Esophagus squamous epithelium (tissue), 5 donors: ENCODE results near the gene GFI1B. TPM values are rescaled to one million over a fixed set of nuclear protein-coding genes. Genes with fewer than 3 reads are reported as not detected.
"Not testable (repeated sequence)": the region's sequence is repeated elsewhere in the genome, so short reads cannot be mapped to it uniquely, and the experiment has no call there.

ENCODE experiments used
- DNase-seq: peaks from one replicate; lab custom pipeline; 2025; lab: John Stamatoyannopoulos, UW
- H3K27ac ChIP-seq, 4 donors: fragments of 200-600 bp; sonication (generic); one replicate each; pipeline ENCODE4 v1.5.1; 2016 to 2019; ENCODE audit warnings: mild to moderate bottlenecking in 1 of 4
- H3K27me3 ChIP-seq, 4 donors: fragments of 200-600 bp; sonication (generic); 1 replicate in 3 of 4; 2 replicates in 1 of 4; pipeline versions ENCODE4 v1.5.1 to v1.6.0; 2017 to 2021; ENCODE audit warnings: antibody characterized with exemption in 1 of 4
- H3K36me3 ChIP-seq, 3 donors: fragments of 200-600 bp; sonication (generic); one replicate each; pipeline ENCODE4 v1.5.1; 2016 to 2019
- H3K4me1 ChIP-seq, 3 donors: fragments of 200-600 bp; sonication (generic); one replicate each; pipeline ENCODE4 v1.5.1; 2017 to 2019
- H3K4me3 ChIP-seq, 4 donors: fragments of 200-600 bp; sonication (generic); 1 replicate in 3 of 4; 2 replicates in 1 of 4; pipeline ENCODE4 v1.5.1; 2016 to 2019; ENCODE audit warnings: mild to moderate bottlenecking in 2 of 4, moderate library complexity in 1 of 4
- H3K9me3 ChIP-seq, 3 donors: fragments of 200-600 bp; sonication (generic); one replicate each; pipeline ENCODE4 v1.5.1; 2016 to 2019
- CTCF ChIP-seq, 6 experiments: fragments of 450-650 bp in 4 of 6; fragments of 200-600 bp in 2 of 6; sonication (generic) in 2 of 6; IDR thresholded peaks; one replicate each; pipeline ENCODE4 v1.5.1; 2016 to 2019; ENCODE audit warnings: antibody characterized with exemption in 6 of 6, mild to moderate bottlenecking in 4 of 6, moderate library complexity in 4 of 6
- POLR2A ChIP-seq, 4 donors: fragments of 450-650 bp; IDR thresholded peaks; one replicate each; pipeline ENCODE4 v1.6.1; 2017; ENCODE audit warnings: antibody characterized with exemption in 4 of 4, mild to moderate bottlenecking in 4 of 4, moderate library complexity in 3 of 4
- WGBS, 2 donors: methylation state at CpG; one replicate each; pipeline ENCODE4 v1.1.5; 2018; 5-methylcytosine and 5-hydroxymethylcytosine counted together
- intact Hi-C: fragments of 100-400 bp; cut with DNase I; formaldehyde crosslinking; loops from one replicate; pipeline ENCODE4 v1.15.0; 2022
- small RNA-seq, 4 donors: library from RNA; depleted of rRNA; stranded (forward); fragments of <200 nt; gene quantifications; one replicate each; pipeline ENCODE3, GENCODE V24; 2016
- total RNA-seq, 4 donors: library from RNA; depleted of rRNA; stranded (reverse); fragments of >200 nt; gene quantifications; one replicate each; pipeline ENCODE4 v1.1.0, GENCODE V29; 2016
- donor health status: DM: yes; HTN: yes; CAD: no.

Gene GFI1B
- total RNA-seq, 4 donors from 2014 or later, result 0.57 TPM; not detected in 3

- intact Hi-C loops, result no loop called here
- 80 to 82% methylated on average over 10 of the region's 10 CpGs for WGBS, 2 donors
- no peaks in the 10 kb centered on the region for H3K9me3 ChIP-seq
- H3K27me3 ChIP-seq, result no peaks in the 10 kb centered on the region
- peaks cover 23 to 58% (median 32%) of the 10 kb centered on the region in 3 donors for H3K4me1 ChIP-seq
- peak overlapping the region in 2 of 4 donors; percentile 80 to 83 for H3K4me3 ChIP-seq
- no peak for DNase-seq
- peaks cover 0 to 11% (median 0%) of the 10 kb centered on the region in 3 donors for H3K36me3 ChIP-seq
- no peak overlapping the region for H3K27ac ChIP-seq
- TF ChIP-seq POLR2A (IDR thresholded peaks at IDR 0.05), result no peak
- TF ChIP-seq CTCF (IDR thresholded peaks at IDR 0.05), result no peak
Measured at GRCh38 chr9:133032171-133032570, 53.7 kb downstream of the GFI1B start.

GRCh38 chr9:133035669-133036068 lies 57.2 kb downstream of the GFI1B start:
- no peaks in the 10 kb centered on the region for H3K27me3 ChIP-seq
- TF ChIP-seq CTCF (IDR thresholded peaks at IDR 0.05) (no peak), POLR2A (IDR thresholded peaks at IDR 0.05) (no peak)
- intact Hi-C loops, result no loop called here
- H3K27ac ChIP-seq, result no peak overlapping the region
- H3K4me1 ChIP-seq, result peaks cover 13 to 44% (median 25%) of the 10 kb centered on the region in 3 donors
- H3K9me3 ChIP-seq, result no peaks in the 10 kb centered on the region
- 43 to 68% methylated on average over 6 of the region's 6 CpGs for WGBS, 2 donors
- H3K4me3 ChIP-seq, result no peak overlapping the region
- peaks cover 0 to 26% (median 0%) of the 10 kb centered on the region in 3 donors for H3K36me3 ChIP-seq
- no peak for DNase-seq

GRCh38 chr9:133037775-133038515 lies 59.5 kb downstream of the GFI1B start:
- no peaks in the 10 kb centered on the region for H3K9me3 ChIP-seq
- intact Hi-C loops, result no loop called here
- DNase-seq, result no peak
- WGBS, 2 donors, result 91 to 94% methylated on average over 19 to 25 of the region's 25 CpGs
- H3K27ac ChIP-seq, result no peak overlapping the region
- no peaks in the 10 kb centered on the region for H3K27me3 ChIP-seq
- peaks cover 0 to 26% (median 7%) of the 10 kb centered on the region in 3 donors for H3K4me1 ChIP-seq
- no peak for TF ChIP-seq CTCF (IDR thresholded peaks at IDR 0.05)
- H3K4me3 ChIP-seq, result no peak overlapping the region
- H3K36me3 ChIP-seq, result peaks cover 0 to 47% (median 12%) of the 10 kb centered on the region in 3 donors

GRCh38 chr9:133040892-133041479 lies 62.5 kb downstream of the GFI1B start:
- not testable (repeated sequence) for H3K27me3 ChIP-seq
- peaks cover 0 to 69% (median 39%) of the 10 kb centered on the region in 3 donors for H3K36me3 ChIP-seq
- WGBS, 2 donors, result 73 to 84% methylated on average over 12 of the region's 12 CpGs

More at GRCh38 chr9:133040892-133041479, 62.5 kb downstream of the GFI1B start:
- H3K4me1 ChIP-seq, H3K9me3 ChIP-seq, DNase-seq, H3K4me3 ChIP-seq, H3K27ac ChIP-seq: not testable (repeated sequence)
- TF ChIP-seq CTCF (IDR thresholded peaks at IDR 0.05), result peak in 5 of 6 experiments; percentile 48 to 75 (median 68)
- intact Hi-C loops, result loop anchor here (5.0 kb wide), 1 partner anchor 106 kb away; no protein-coding TSS in a partner anchor

Small RNA genes lying within 50 kb of the gene (small RNA-seq; reads per million reads assigned to genes)
- gene AL593851.1 (0 reads per million in 4 donors), gene MIR548AW (0 to 0.57 (median 0.42) reads per million in 4 donors), gene RNU7-21P (0 reads per million in 4 donors)

Other genes starting within 250 kb of the GFI1B start
- 1 to 10 TPM in 1 of 4 donors, under 1 TPM in 2, not detected in 1; 0.38 to 1.1 (median 0.48) TPM for gene AK8, start 100.4 kb upstream of the GFI1B start, total RNA-seq
- gene SPACA9, start 99.8 kb upstream of the GFI1B start, total RNA-seq, result 1 to 10 TPM; 2.0 to 6.2 (median 3.9) TPM
- 10 to 100 TPM; 18.8 to 38.7 (median 25.7) TPM for gene TSC1, start 34.1 kb upstream of the GFI1B start, total RNA-seq
- gene GTF3C5, start 52.3 kb downstream of the GFI1B start, total RNA-seq, result 10 to 100 TPM; 48.2 to 55.3 (median 48.9) TPM
- gene CEL, start 83.3 kb downstream of the GFI1B start, total RNA-seq, result 1 to 10 TPM; 1.9 to 7.6 (median 3.5) TPM
- gene RALGDS, start 142.5 kb downstream of the GFI1B start, total RNA-seq, result 10 to 100 TPM; 53.4 to 71.1 (median 55.3) TPM
- 1 to 10 TPM; 3.0 to 8.8 (median 3.8) TPM for gene GBGT1, start 185.2 kb downstream of the GFI1B start, total RNA-seq
- not detected for gene OBP2B, start 230.6 kb downstream of the GFI1B start, total RNA-seq